ENCODE results near the gene FTH1.

DNA sequence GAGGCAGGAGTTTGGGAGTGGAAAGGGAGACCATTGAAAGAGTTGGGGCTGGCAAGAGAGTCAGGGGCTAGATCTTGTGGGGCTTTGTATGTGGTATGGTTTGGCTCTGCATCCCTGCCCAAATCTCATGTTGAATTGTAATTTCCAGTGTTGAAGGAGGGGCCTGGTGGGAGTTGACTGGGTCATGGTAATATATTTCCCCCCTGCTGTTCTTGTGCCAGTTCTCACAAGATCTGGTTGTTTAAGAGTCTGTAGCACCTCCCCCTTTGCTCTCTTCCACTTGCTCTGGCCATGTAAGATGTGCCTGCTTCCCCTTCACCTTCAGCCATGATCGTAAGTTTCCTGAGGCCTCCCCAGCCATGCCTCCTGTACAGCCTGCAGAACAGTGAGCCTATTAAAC, 39.9 kb downstream of the FTH1 start:
- TF ChIP-seq, protein P1, sequence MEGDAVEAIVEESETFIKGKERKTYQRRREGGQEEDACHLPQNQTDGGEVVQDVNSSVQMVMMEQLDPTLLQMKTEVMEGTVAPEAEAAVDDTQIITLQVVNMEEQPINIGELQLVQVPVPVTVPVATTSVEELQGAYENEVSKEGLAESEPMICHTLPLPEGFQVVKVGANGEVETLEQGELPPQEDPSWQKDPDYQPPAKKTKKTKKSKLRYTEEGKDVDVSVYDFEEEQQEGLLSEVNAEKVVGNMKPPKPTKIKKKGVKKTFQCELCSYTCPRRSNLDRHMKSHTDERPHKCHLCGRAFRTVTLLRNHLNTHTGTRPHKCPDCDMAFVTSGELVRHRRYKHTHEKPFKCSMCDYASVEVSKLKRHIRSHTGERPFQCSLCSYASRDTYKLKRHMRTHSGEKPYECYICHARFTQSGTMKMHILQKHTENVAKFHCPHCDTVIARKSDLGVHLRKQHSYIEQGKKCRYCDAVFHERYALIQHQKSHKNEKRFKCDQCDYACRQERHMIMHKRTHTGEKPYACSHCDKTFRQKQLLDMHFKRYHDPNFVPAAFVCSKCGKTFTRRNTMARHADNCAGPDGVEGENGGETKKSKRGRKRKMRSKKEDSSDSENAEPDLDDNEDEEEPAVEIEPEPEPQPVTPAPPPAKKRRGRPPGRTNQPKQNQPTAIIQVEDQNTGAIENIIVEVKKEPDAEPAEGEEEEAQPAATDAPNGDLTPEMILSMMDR (conservative IDR thresholded peaks at IDR 0.05; ENCODE audit: low read depth, low read length): no peak
- no peak for TF ChIP-seq SMC3 (IDR thresholded peaks at IDR 0.05; ENCODE audit: low read depth, low read length)
- no peak for TF ChIP-seq BHLHE40 (IDR thresholded peaks at IDR 0.05; ENCODE audit: low read depth, low read length)

Data from IMR-90 (cell line).